Measurements from ENCODE around the gene MYO18B. TPM values are rescaled to one million over a fixed set of nuclear protein-coding genes. Genes with fewer than 3 reads are reported as not detected.

Gene MYO18B
- polyA plus RNA-seq, 4 donors = 0.07 to 0.55 (median 0.17) TPM

DNA sequence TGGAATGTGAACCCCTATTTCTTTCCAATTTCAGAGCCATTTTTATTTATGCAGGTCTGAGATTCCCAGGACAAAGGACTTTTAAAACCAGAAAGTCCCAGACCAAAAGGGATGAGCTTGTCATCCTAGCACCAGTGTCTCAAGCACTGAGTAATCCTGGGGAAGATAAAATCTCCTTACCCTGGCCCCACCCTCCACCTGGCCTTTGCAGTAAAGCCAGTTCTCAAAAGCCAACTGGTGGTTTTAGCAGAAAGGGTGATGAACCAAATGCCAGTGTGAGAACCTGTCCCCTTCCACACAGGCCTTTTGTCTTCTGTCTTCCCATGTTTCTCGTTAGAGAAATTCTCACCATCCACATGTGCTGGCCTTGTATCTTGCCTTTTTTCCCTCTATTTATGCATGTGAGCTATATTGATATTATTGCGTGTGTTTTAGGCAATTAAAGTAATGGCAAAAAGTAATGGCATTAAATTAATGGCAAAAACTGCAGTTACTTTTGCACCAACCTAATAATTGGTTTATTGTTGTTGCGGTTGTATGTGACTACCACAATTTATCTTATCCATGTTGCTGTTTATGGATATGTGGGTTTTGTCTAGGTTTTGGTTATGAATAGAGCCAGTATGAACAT, 191.3 kb downstream of the MYO18B start:
- no peak for DNase-seq (ENCODE audit: low read depth in 4 of 4, low spot score in 3 of 4)

DNA sequence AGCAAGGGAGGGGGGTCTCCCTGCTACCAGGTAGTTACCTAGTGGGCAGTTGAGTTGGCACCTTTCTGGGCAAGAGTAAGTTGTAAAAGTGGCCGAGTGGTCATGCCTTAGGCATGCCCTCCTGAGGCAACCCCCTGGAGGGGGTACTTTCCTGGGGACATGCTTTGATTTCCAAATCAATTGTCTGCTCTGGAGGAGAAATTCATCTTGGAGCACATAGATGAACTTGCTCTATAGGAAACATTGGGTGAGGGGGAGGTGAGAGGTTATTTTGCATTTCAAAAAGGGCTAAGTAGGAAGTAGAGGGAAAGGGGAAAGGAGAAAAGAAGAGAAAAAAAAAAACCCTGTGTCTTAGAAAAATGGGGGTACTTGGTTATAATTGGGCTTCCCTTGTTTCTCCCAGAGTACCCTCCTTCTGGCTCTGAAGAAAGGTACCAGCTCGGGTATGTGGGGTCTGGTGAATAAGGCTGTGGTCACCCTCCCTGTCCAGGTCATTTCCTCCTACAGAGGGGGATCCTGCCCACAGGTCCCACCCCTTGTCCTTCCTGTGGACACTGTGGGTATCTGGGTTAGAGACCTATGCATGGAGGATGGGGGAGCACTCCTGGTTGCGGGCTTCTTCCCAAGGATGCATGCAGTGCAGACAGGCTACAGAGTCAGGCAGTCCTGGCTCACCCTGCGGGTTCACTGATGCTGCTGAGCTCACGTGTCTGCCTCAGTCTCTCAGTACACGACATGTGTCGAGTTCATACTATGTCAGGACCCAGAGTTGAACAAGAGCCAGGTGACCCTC, 193.5 kb downstream of the MYO18B start:
- no peak for DNase-seq (ENCODE audit: low read depth in 4 of 4, low spot score in 3 of 4)

DNA sequence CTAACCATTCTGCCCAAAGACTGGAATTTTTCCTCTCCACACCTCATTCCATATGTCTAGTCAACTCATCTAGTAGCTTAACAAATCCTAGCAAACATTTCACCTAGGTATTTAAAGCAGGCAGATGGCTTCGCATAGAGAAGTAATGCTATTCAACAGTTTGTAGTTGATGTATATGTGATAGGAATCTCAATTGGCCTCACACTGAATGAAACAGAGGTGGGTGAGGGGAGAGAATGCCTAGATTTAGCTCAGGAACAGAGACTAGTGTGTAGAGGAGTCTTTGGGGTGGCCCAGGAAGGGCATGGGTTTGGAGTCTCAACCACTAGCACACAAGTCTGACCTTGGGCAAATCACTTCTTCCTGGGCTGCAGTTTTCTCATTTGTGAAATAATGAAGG, 196.2 kb downstream of the MYO18B start:
- no peak for DNase-seq (ENCODE audit: low read depth in 4 of 4, low spot score in 3 of 4)

GRCh38 chr22:25939384-25939783, 197.4 kb downstream of the MYO18B start:
- no peak for DNase-seq (ENCODE audit: low read depth in 4 of 4, low spot score in 3 of 4)

DNA sequence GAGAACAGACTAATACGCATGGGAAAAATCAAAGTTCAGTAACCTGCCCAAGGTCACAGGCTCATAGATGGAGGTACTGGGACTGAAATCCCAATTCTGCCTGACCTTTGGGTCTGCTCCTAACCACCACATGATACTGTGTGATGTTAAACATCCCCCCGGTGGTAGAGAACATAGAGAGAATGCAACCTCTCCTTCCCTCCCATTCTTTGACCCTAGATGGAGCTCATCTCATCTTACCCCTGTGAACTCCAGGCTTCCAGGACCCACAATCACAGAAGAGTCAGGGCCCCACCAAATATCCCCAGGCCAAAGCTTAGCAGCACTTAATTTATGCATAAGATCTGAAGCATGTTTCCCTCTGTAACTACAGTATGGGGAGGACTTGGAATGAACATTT, 198.5 kb downstream of the MYO18B start:
- no peak for DNase-seq (ENCODE audit: low read depth in 4 of 4, low spot score in 3 of 4)

DNA sequence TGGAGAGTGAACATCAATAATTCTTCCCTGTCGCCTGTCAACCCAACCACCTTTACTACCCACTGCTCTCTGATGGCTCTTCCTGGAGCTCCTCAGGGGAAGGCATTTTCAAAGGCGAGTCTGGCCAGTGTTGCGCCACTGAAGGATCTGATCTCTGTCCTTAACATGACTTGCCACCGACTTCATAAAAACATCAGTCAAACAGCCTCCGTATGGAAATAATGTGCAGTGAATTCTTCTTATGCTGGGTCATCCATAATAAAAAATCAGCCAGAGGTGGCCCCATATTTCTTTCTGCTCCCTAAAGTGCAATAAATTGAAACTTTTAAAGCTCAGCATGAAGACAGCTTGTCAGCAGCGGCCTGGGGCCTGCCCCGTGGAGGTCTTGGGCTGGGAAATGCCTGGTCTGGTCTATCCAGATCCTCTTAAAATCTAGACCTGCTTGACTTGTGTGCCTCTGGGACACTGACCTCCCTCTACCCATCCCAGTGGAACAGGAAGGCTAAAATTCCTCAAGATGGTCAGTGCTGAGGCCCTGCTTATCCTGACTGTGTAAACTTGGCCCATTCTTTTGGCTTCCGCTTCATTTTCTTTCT, 199.5 kb downstream of the MYO18B start:
- no peak for DNase-seq (ENCODE audit: low read depth in 4 of 4, low spot score in 3 of 4)

GRCh38 chr22:25942115-25942855, 200.3 kb downstream of the MYO18B start:
- no peak for DNase-seq (ENCODE audit: low read depth in 4 of 4, low spot score in 3 of 4)

GRCh38 chr22:25942856-25943411, 200.9 kb downstream of the MYO18B start:
- DNase-seq (ENCODE audit: low read depth in 4 of 4, low spot score in 3 of 4) = no peak

DNA sequence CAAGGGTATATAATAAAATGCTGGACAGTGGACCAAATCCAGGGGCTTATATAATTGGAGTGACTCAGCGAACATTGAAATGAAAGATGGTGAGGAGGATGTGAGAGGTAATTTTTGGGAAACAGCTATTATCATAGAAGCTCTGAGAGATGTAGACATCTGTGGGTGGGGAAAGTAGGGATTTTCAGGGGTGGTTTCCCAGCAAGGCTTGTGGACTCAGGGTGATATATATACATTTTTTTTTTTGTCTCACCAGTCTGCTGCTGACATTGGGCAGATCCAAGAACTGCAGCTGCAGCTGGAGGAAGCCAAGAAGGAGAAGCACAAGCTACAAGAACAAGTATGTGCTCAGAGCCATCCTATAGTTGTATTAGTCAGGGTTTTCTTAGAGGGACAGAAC, 208.1 kb downstream of the MYO18B start:
- no peak for DNase-seq (ENCODE audit: low read depth in 4 of 4, low spot score in 3 of 4)

DNA sequence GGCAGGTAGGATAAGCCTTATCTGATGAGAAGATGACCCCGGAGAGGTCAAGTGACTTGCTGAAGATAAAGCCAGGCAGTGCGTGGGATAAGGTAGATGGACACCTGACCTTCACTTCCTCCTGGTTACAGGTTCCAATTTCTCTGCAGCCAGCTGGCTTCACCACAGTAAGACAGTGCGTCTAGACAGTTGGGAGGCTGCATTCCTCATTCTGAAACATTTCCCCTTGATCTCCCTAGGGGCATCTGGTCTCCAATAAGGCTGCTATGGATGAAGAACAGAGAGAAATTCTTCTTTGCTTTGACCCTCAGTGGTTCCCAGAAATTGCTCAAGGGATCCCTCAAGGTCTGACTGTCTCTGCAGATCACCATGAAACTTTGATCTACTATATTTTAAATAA, 211.3 kb downstream of the MYO18B start:
- no peak for DNase-seq (ENCODE audit: low read depth in 4 of 4, low spot score in 3 of 4)

DNA sequence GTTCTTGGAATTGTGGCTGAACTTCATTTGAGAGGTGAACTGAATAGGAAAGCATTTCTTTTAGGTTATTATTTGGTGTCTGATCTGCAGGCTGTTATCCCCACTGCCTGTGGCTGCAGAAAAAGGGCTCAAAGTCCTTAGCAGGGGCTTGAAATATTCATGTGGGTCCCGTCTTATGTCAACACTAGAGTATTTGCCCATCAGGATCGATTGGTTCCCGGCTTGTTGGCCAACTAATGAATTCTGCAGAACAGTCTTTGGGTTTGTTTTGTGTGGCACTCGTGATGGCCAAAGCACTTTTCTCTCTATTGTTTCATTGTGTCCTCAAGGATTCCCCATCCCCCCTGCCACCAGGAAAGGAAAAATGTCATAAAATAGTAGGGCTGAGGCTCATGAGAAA, 211.9 kb downstream of the MYO18B start:
- DNase-seq (ENCODE audit: low read depth in 4 of 4, low spot score in 3 of 4) = no peak

DNA sequence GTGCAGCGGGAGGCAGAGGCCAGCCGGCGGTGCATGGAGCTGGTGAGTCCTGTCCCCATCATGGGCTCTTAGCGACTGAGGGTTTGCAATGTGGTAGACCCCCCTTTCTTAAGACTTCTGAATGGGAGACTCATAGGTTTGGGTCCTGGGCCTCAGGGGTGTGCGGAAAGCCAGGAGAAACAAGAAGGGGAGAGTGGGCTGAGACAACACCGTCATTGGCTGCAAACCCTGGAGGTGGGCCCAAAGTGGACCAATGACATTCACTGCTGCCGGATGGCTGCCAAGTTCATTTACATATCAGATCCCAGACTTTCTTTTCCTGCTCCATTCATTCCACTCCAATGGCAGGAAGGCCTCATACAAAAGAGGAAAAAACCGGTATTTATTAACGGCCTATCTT, 213.3 kb downstream of the MYO18B start:
- no peak for DNase-seq (ENCODE audit: low read depth in 4 of 4, low spot score in 3 of 4)

GRCh38 chr22:25956801-25957200, 214.8 kb downstream of the MYO18B start:
- no peak for DNase-seq (ENCODE audit: low read depth in 4 of 4, low spot score in 3 of 4)

DNA sequence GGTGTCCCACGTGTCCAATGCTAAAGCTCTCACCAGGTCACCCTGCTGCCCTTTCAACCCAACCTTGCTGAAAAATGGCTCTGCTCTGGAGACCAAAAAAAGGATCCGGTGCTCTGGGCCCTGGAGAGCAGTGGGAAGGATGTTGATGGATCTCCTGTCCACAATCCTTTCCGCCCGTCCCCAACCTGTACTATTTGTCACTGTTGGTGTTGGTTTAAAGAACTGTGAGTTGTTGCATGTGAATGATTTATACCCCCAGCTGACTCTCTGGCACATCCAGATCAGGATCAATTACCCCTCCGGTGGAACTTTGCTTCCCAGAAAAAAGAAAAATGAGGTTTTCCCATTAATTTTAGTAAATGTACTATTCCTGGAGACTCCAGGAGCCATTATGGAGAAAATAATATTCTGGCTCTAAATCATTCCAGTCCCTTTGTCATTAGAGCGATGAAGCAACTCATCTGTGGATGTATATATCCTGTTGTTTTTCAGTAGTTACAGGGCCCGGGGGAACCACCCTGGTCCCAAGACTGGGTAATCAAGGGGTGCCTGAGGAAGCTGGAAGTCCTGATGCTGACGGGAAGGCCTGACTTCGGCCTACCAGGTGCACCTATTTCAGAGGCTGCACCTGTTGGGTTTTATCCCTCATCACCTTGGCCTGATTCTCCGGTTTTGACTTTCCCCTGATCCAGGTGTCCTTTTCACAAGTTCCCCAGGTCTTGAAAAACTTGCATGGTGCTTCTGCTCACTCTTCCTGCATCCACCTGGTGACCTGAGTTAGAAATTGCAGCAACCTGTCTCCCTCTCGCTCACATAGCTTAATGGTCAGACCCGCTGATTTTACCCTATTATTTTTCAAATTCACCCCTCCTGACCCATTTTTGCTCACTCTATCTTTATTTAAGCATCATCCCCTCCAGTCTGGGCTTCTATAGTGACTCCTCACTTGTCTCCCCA, 218.1 kb downstream of the MYO18B start:
- no peak for DNase-seq (ENCODE audit: low read depth in 4 of 4, low spot score in 3 of 4)

GRCh38 chr22:25961699-25962098, 219.7 kb downstream of the MYO18B start:
- no peak for DNase-seq (ENCODE audit: low read depth in 4 of 4, low spot score in 3 of 4)

- DNase-seq (ENCODE audit: low read depth in 4 of 4, low spot score in 3 of 4) = no peak
Observed at GRCh38 chr22:25962711-25963110, 220.7 kb downstream of the MYO18B start.

- no peak for DNase-seq (ENCODE audit: low read depth in 4 of 4, low spot score in 3 of 4)
Observed at GRCh38 chr22:25964961-25965730, 223.2 kb downstream of the MYO18B start.

- no peak for DNase-seq (ENCODE audit: low read depth in 4 of 4, low spot score in 3 of 4)
Observed at GRCh38 chr22:25966448-25966913, 224.5 kb downstream of the MYO18B start.

DNA sequence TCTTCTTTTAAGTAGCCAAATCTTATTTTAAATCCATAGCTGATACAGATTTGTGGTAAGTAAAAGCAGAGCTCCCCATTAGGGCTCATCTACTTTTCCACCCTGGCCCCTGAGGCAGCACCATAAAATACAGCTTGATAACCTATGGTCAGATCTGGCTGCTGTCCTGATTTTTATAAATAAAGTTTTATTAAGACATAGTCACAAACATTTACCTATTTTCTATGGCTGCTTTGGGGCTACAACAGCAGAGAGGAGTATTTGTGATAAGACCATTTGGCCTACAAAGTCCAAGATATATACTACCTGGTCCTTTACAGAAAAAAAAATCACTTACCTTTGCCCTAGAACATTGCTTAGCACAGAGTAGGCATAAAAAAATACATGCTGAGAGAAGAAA, 227.3 kb downstream of the MYO18B start:
- no peak for DNase-seq (ENCODE audit: low read depth in 4 of 4, low spot score in 3 of 4)
